ENCODE results near the gene UNK.
"Not testable (repeated sequence)": the region's sequence is repeated elsewhere in the genome, so short reads cannot be mapped to it uniquely, and the experiment has no call there.

UNK gene

GRCh38 chr17:75808549-75808904 is 23.9 kb downstream of the UNK start:
- H3K27ac ChIP-seq, result peak overlapping the region; percentile 94
- no peak for TF ChIP-seq CTCF (conservative IDR thresholded peaks at IDR 0.05; ENCODE audit: low read depth)

GRCh38 chr17:75808905-75809621 is 24.5 kb downstream of the UNK start:
- H3K27ac ChIP-seq, result peak overlapping the region; percentile 94
- CTCF ChIA-PET, result interaction anchor here (0.6 to 0.8 kb wide), 2 partner anchors 9 to 23 kb away, joined by 3 read pairs; no protein-coding TSS in a partner anchor

More at GRCh38 chr17:75808549-75808904, 23.9 kb downstream of the UNK start:
- no peak for DNase-seq (ENCODE audit: low spot score)
- ChIA-PET POLR2A (ENCODE audit: low non-redundant PET) (interaction anchor here (1.4 kb wide), 1 partner anchor 23 kb away, joined by 5 read pairs; no protein-coding TSS in a partner anchor), CTCF (interaction anchor here (0.6 kb wide), 1 partner anchor 23 kb away, joined by 3 read pairs; no protein-coding TSS in a partner anchor)

GRCh38 chr17:75809631-75810111 is 25.1 kb downstream of the UNK start:
- POLR2A ChIA-PET (ENCODE audit: low non-redundant PET), result interaction anchor here (1.4 kb wide), 1 partner anchor 24 kb away, joined by 5 read pairs; no protein-coding TSS in a partner anchor
- no peak for TF ChIP-seq CTCF (conservative IDR thresholded peaks at IDR 0.05; ENCODE audit: low read depth)
- peak overlapping the region; percentile 94 for H3K27ac ChIP-seq

More at GRCh38 chr17:75808905-75809621, 24.5 kb downstream of the UNK start:
- POLR2A ChIA-PET (ENCODE audit: low non-redundant PET), result interaction anchor here (1.4 kb wide), 1 partner anchor 23 kb away, joined by 5 read pairs; no protein-coding TSS in a partner anchor
- TF ChIP-seq CTCF (conservative IDR thresholded peaks at IDR 0.05; ENCODE audit: low read depth), result no peak
- DNase-seq (ENCODE audit: low spot score), result peak; percentile 31

GRCh38 chr17:75810216-75810615 is 25.6 kb downstream of the UNK start:
- H3K27ac ChIP-seq, result peak overlapping the region; percentile 94
- DNase-seq (ENCODE audit: low spot score), result no peak
- ChIA-PET POLR2A (ENCODE audit: low non-redundant PET) (no interaction called here), CTCF (interaction anchor here (0.5 to 0.7 kb wide), 3 partner anchors 35 to 83 kb away, joined by 3 to 5 read pairs (median 3); no protein-coding TSS in a partner anchor)
- no peak for TF ChIP-seq CTCF (conservative IDR thresholded peaks at IDR 0.05; ENCODE audit: low read depth)

More at GRCh38 chr17:75809631-75810111, 25.1 kb downstream of the UNK start:
- CTCF ChIA-PET, result interaction anchor here (0.5 to 0.8 kb wide), 2 partner anchors 10 to 35 kb away, joined by 3 read pairs; no protein-coding TSS in a partner anchor
- DNase-seq (ENCODE audit: low spot score), result no peak

GRCh38 chr17:75810756-75811155 is 26.1 kb downstream of the UNK start:
- CTCF ChIA-PET, result interaction anchor here (0.6 to 0.7 kb wide), 2 partner anchors 37 to 83 kb away, joined by 3 to 5 read pairs; no protein-coding TSS in a partner anchor
- H3K27ac ChIP-seq, result peak overlapping the region; percentile 94
- POLR2A ChIA-PET (ENCODE audit: low non-redundant PET); DNase-seq (ENCODE audit: low spot score): not testable (repeated sequence)

GRCh38 chr17:75811174-75811573 is 26.6 kb downstream of the UNK start:
- POLR2A ChIA-PET (ENCODE audit: low non-redundant PET), result no interaction called here
- CTCF ChIA-PET, result interaction anchor here (0.6 kb wide), 1 partner anchor 37 kb away, joined by 3 read pairs; no protein-coding TSS in a partner anchor
- DNase-seq (ENCODE audit: low spot score), result no peak

More at GRCh38 chr17:75811174-75811573, 26.6 kb downstream of the UNK start:
- peak overlapping the region; percentile 94 for H3K27ac ChIP-seq
- no peak for TF ChIP-seq CTCF (conservative IDR thresholded peaks at IDR 0.05; ENCODE audit: low read depth)

Measured in RWPE1 (cell line).